ENCODE results near the gene MAP3K19. TPM values are rescaled to one million over a fixed set of nuclear protein-coding genes. Genes with fewer than 3 reads are reported as not detected.

The MAP3K19 gene
- total RNA-seq, 1 donor from 2014 or later = not detected

GRCh38 chr2:134944975-134945374, 102.3 kb downstream of the MAP3K19 start:
- no peak overlapping the region for H3K4me2 ChIP-seq (ENCODE audit: low read length)
- FAIRE-seq = no peak
- Mint-ChIP-seq H3K4me3 (ENCODE audit: unreplicated experiment) (no peak overlapping the region), H3K9me3 (ENCODE audit: unreplicated experiment) (no peaks in the 10 kb centered on the region), H3K4me1 (ENCODE audit: low read depth, unreplicated experiment) (peaks cover under 1% of the 10 kb centered on the region), H3K36me3 (ENCODE audit: low read depth, unreplicated experiment) (peaks cover 7% of the 10 kb centered on the region), H3K27me3 (ENCODE audit: low read depth, unreplicated experiment) (no peaks in the 10 kb centered on the region), H3K27ac (ENCODE audit: unreplicated experiment) (no peak overlapping the region)
- no peaks in the 10 kb centered on the region for H3K27me3 ChIP-seq (ENCODE audit: insufficient read depth, low read length)
- H4K20me1 ChIP-seq (ENCODE audit: insufficient read depth, low read length) = peaks cover 47% of the 10 kb centered on the region
- H3K36me3 ChIP-seq (ENCODE audit: insufficient read depth, low read length) = peaks cover 44% of the 10 kb centered on the region
- H3K9me3 ChIP-seq (ENCODE audit: insufficient read depth, low read depth, low read length) = no peaks in the 10 kb centered on the region
- no peaks in the 10 kb centered on the region for H3K4me1 ChIP-seq (ENCODE audit: insufficient read depth, low read length)
- peaks cover 45% of the 10 kb centered on the region for H3K79me2 ChIP-seq (ENCODE audit: insufficient read depth, low read length)
- H3K9ac ChIP-seq (ENCODE audit: low read length) = no peak overlapping the region
- no peak overlapping the region for H2AFZ ChIP-seq (ENCODE audit: low read depth, low read length)
- H3K4me3 ChIP-seq (ENCODE audit: insufficient read depth, low read depth, low read length) = no peak overlapping the region
- no peak overlapping the region for H3K27ac ChIP-seq (ENCODE audit: low read depth, low read length)
- DNase-seq (ENCODE audit: low read depth) = no peak
- no peak for TF ChIP-seq CTCF (IDR thresholded peaks at IDR 0.05; ENCODE audit: insufficient read depth, low read depth, low read length)
- TF ChIP-seq EZH2 (IDR thresholded peaks at IDR 0.05; ENCODE audit: insufficient read depth, low read length) = no peak

GRCh38 chr2:134943540-134943939, 103.7 kb downstream of the MAP3K19 start:
- peaks cover 47% of the 10 kb centered on the region for H3K36me3 ChIP-seq (ENCODE audit: insufficient read depth, low read length)
- peaks cover 44% of the 10 kb centered on the region for H4K20me1 ChIP-seq (ENCODE audit: insufficient read depth, low read length)
- Mint-ChIP-seq H3K36me3 (ENCODE audit: low read depth, unreplicated experiment) (peaks cover 8% of the 10 kb centered on the region), H3K4me3 (ENCODE audit: unreplicated experiment) (no peak overlapping the region), H3K4me1 (ENCODE audit: low read depth, unreplicated experiment) (no peaks in the 10 kb centered on the region), H3K27me3 (ENCODE audit: low read depth, unreplicated experiment) (no peaks in the 10 kb centered on the region), H3K27ac (ENCODE audit: unreplicated experiment) (no peak overlapping the region), H3K9me3 (ENCODE audit: unreplicated experiment) (no peaks in the 10 kb centered on the region)
- FAIRE-seq = no peak
- no peak for TF ChIP-seq EZH2 (IDR thresholded peaks at IDR 0.05; ENCODE audit: insufficient read depth, low read length)
- TF ChIP-seq CTCF (IDR thresholded peaks at IDR 0.05; ENCODE audit: insufficient read depth, low read depth, low read length) = no peak
- H3K4me3 ChIP-seq (ENCODE audit: insufficient read depth, low read depth, low read length) = no peak overlapping the region
- no peak overlapping the region for H2AFZ ChIP-seq (ENCODE audit: low read depth, low read length)
- H3K27me3 ChIP-seq (ENCODE audit: insufficient read depth, low read length) = no peaks in the 10 kb centered on the region
- peaks cover 52% of the 10 kb centered on the region for H3K79me2 ChIP-seq (ENCODE audit: insufficient read depth, low read length)
- H3K9me3 ChIP-seq (ENCODE audit: insufficient read depth, low read depth, low read length) = no peaks in the 10 kb centered on the region
- H3K9ac ChIP-seq (ENCODE audit: low read length) = no peak overlapping the region
- DNase-seq (ENCODE audit: low read depth) = no peak
- H3K27ac ChIP-seq (ENCODE audit: low read depth, low read length) = no peak overlapping the region
- H3K4me1 ChIP-seq (ENCODE audit: insufficient read depth, low read length) = no peaks in the 10 kb centered on the region
- no peak overlapping the region for H3K4me2 ChIP-seq (ENCODE audit: low read length)

- Histone ChIP-seq H3K4me3 (ENCODE audit: insufficient read depth, low read depth, low read length) (no peak overlapping the region), H4K20me1 (ENCODE audit: insufficient read depth, low read length) (peaks cover 72% of the 10 kb centered on the region), H3K4me2 (ENCODE audit: low read length) (no peak overlapping the region), H3K36me3 (ENCODE audit: insufficient read depth, low read length) (peaks cover 16% of the 10 kb centered on the region), H2AFZ (ENCODE audit: low read depth, low read length) (no peak overlapping the region), H3K9ac (ENCODE audit: low read length) (no peak overlapping the region), H3K79me2 (ENCODE audit: insufficient read depth, low read length) (peaks cover 87% of the 10 kb centered on the region), H3K27ac (ENCODE audit: low read depth, low read length) (no peak overlapping the region), H3K27me3 (ENCODE audit: insufficient read depth, low read length) (no peaks in the 10 kb centered on the region), H3K4me1 (ENCODE audit: insufficient read depth, low read length) (no peaks in the 10 kb centered on the region), H3K9me3 (ENCODE audit: insufficient read depth, low read depth, low read length) (no peaks in the 10 kb centered on the region)
- DNase-seq (ENCODE audit: low read depth) (no peak), FAIRE-seq (no peak)
- H3K36me3 Mint-ChIP-seq (ENCODE audit: low read depth, unreplicated experiment) = peaks cover 8% of the 10 kb centered on the region
- TF ChIP-seq EZH2 (IDR thresholded peaks at IDR 0.05; ENCODE audit: insufficient read depth, low read length) (no peak), CTCF (IDR thresholded peaks at IDR 0.05; ENCODE audit: insufficient read depth, low read depth, low read length) (no peak)
- H3K4me1 Mint-ChIP-seq (ENCODE audit: low read depth, unreplicated experiment) = peaks cover 6% of the 10 kb centered on the region
- peak overlapping the region; percentile 12 for H3K27ac Mint-ChIP-seq (ENCODE audit: unreplicated experiment)
- no peaks in the 10 kb centered on the region for H3K27me3 Mint-ChIP-seq (ENCODE audit: low read depth, unreplicated experiment)
- H3K4me3 Mint-ChIP-seq (ENCODE audit: unreplicated experiment) = no peak overlapping the region
- H3K9me3 Mint-ChIP-seq (ENCODE audit: unreplicated experiment) = no peaks in the 10 kb centered on the region
Observed at GRCh38 chr2:134936691-134937090, 110.6 kb downstream of the MAP3K19 start.
